ENCODE measurements around the gene RANBP17.

GRCh38 chr5:171323007-171323406, 461.2 kb downstream of the RANBP17 start:
- TF ChIP-seq CTCF (IDR thresholded peaks at IDR 0.05; ENCODE audit: low read depth, low read length) (no peak), EZH2phosphoT487 (IDR thresholded peaks at IDR 0.05; ENCODE audit: low read depth) (no peak)

Data from OCI-LY3 (cell line).